GM19324 (cell line): ENCODE measurements around the gene HRH1.
"Not testable (repeated sequence)": the region's sequence is repeated elsewhere in the genome, so short reads cannot be mapped to it uniquely, and the experiment has no call there.

ENCODE experiments used
- ATAC-seq: cut with Tn5 transposase; IDR thresholded peaks from one replicate; pipeline ENCODE4 v1.9.1; 2021; ENCODE audit warnings: mild to moderate bottlenecking, moderate library complexity; ENCODE audit not compliant: unreplicated experiment, low FRiP score

The HRH1 gene

DNA sequence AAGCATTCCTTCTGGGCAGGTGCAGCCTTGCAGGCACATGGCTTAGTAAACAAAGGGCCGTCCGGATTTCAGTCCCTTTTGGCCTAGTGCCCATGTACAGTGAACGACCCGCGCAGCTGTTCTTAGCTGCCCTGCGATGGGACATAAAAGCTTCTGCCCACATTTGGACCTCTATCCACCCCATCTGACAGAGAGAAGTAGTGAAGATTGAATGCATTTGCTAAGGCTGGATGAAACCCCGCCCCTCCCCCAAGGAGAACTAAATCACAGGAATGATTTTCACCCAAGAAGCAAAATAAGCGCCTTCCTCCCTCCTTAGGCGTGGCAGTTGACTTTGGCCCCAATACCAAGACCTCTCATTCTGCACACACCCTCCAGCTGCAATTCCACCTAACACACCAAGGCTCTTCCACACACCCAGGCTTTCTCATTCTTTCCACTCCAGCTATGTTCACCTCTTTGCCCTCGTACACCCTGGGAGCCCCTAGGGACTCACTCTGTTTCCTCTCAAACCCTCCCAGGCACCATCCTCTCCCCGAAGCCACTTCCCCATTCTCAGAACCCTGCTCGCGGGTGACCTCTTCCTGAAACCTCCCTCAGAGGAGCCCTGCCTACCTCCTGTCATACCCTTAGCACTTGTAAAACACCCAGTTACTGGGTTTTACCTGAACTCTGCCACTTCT, 14.1 kb upstream of the HRH1 start:
- peak; percentile 94 for ATAC-seq

GRCh38 chr3:11140713-11141104, 13.6 kb upstream of the HRH1 start:
- ATAC-seq, result peak; percentile 8

DNA sequence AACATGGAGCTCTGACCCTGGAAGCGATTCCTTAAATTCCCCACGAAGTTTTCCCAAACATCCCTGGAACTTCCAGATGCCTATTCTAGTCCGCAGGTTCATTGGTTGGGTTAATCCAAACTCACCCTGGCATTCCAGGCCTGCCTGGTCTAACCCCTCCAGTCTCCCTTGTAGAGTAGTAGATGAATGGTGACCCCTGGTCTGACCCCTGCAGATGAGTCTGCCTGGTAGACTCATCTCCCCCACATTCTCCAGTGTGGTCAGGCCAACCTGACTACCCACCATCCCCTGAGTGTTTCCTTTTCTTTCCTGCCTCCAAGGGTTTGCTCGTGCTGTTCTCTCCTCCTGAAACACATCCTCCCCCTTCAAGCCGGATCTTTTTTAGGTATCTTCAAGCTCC, 10.8 kb upstream of the HRH1 start:
- ATAC-seq, result no peak

DNA sequence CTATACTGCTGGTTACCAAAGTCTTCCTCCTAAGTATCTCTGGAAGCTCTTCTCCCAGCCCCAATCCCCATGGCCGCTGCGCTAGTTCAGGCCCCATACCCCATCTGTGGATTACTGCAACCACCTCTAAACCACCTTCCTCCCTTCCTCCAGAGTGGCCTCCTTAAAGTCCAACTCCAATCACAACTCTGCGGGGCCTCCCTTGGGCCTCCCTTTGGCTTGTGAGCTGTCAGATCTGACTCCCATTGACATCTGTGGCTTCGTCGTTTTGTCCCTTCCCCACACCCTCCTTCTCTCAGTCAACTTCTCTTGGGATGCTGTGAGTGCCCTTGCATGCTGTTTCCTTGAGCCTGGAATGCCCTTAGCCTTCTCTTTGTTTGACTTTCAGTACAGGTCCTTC, 9.3 kb upstream of the HRH1 start:
- ATAC-seq, result no peak

- ATAC-seq, result no peak
Observed at GRCh38 chr3:11145888-11146287, 8.4 kb upstream of the HRH1 start.

GRCh38 chr3:11146773-11147660, 7.3 kb upstream of the HRH1 start:
- ATAC-seq, result no peak

- ATAC-seq, result no peak
Observed at GRCh38 chr3:11150256-11150655, 4.0 kb upstream of the HRH1 start.

GRCh38 chr3:11152301-11152700, 2.0 kb upstream of the HRH1 start:
- ATAC-seq, result no peak

DNA sequence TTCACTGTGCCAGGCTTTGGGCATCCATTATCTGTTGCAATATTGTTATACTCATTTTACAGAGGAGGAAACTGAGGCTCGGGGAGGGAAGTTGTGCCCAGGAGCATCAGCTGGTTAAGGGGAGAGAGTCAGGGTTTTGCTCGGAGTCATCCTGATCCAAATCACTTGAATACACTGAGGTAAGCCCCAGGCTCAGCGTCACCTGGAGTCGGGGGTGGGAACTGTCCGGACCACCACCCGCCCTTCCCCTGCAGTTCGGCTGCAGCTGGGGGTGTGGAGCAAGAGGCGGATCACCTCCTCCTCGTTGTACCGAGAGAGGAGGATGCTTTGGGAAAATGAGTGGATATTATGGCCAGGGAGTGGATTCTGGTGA, 646 bp downstream of the HRH1 start:
- no peak for ATAC-seq

- ATAC-seq, result no peak
Observed at GRCh38 chr3:11155341-11156025, 1.2 kb downstream of the HRH1 start.

DNA sequence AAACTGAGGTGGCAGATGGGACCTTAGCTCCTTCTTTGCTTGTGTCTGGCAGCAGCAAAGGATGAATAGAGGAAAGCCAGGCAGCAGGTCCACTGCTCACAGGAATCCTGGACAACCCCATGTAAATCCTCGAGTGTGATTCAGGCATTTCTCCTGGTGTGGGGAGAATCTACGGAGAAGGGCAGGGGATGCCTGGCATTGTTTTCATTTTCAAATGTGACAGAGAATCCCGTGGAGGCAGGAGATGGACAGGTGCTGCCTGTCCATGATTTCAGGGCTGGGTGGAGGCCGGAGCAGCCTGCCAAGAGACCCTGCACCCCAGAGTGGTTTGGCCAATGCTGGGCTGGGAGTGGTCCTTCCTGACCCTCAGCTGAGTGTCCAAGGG, 1.7 kb downstream of the HRH1 start:
- ATAC-seq, result no peak

GRCh38 chr3:11157421-11157820, 3.1 kb downstream of the HRH1 start:
- ATAC-seq, result no peak

DNA sequence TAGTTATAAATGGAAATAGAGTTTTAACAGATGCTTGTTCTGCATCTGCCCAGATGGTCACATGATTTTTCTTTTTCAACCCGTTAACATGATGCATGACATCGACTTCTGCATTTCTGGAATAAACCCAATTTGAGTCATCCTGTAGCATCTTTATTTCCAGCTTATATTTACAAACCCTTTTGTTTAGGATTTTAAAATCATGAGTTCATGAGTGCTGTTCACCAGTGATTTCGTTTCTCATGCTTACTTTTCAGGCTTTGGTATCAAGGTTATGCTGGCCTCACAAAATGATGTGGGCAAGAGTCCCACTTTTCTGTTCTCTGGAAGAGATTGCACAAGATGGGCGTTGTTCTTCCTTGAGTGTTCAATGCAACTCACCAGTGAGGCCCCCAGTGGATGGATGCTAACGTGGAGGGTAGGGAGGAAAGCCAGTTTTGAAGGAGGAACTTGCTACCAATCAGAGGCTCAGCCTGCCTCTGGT, 5.2 kb downstream of the HRH1 start:
- no peak for ATAC-seq

DNA sequence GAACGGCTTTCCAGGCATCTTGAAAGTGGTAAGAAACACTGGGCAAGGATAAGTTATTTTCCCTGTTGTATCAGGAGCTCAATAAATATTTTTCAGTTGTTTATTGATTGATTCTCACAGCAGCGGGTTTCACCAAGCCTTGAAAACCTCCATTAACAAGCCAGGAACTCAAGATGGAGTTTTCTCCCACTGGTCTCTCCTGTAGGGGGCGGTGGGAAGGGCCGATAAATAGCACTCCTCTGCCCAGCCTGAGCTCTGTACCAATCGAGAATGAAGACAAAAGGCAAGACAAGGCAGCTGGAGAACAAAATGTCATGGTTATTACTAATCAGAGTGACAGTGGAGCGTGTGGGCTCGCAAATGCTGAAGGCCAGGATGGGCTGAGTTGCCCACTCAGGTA, 7.4 kb downstream of the HRH1 start:
- ATAC-seq, result no peak

- no peak for ATAC-seq
Observed at GRCh38 chr3:11162401-11163345, 8.4 kb downstream of the HRH1 start.

DNA sequence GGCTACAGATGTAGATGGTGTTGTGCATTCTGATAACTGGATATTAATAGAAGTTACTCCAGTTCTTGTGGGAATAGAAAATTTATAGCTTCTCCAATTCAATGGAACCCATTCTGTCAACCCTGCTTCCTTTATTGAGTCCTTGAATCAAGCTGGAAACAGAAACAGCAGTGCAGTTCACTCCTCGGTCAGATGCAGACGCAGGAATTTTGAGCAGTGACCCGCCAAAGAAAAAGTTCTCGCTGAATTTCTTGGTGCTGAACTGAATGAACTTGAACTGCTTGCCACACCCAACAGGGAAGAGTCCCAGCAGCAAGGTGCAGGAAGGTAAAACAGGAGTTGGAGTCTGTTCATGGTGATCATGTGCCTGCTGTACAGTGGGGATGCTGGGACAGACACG, 10.3 kb downstream of the HRH1 start:
- no peak for ATAC-seq

- no peak for ATAC-seq
Observed at GRCh38 chr3:11165476-11165875, 11.2 kb downstream of the HRH1 start.

GRCh38 chr3:11166807-11167400, 12.6 kb downstream of the HRH1 start:
- ATAC-seq, result not testable (repeated sequence)

GRCh38 chr3:11167590-11167989, 13.3 kb downstream of the HRH1 start:
- ATAC-seq, result no peak

- no peak for ATAC-seq
Observed at GRCh38 chr3:11168406-11168805, 14.1 kb downstream of the HRH1 start.
